Effector memory CD4-positive, alpha-beta T cell (primary cell): ENCODE results near the gene GALNT2.

Source experiments
- DNase-seq, 3 donors: peaks; one replicate each; pipeline ENCODE4 v3.0.0-alpha.2; 2020
- H3K27ac ChIP-seq: 2 replicates; pipeline ENCODE4 v1.7.0; 2013; ENCODE audit warnings: mild to moderate bottlenecking, low read length, moderate library complexity; ENCODE audit not compliant: insufficient read depth, poor library complexity, severe bottlenecking
- H3K27me3 ChIP-seq: replicated peaks from 2 replicates; pipeline ENCODE4 v1.7.0; 2013; ENCODE audit warnings: mild to moderate bottlenecking, low read length; ENCODE audit not compliant: insufficient read depth, control insufficient read depth, poor library complexity, severe bottlenecking
- H3K36me3 ChIP-seq: 2 replicates; pipeline ENCODE4 v1.7.0; 2013; ENCODE audit warnings: mild to moderate bottlenecking, low read length, moderate library complexity; ENCODE audit not compliant: control insufficient read depth, insufficient read depth
- H3K4me1 ChIP-seq: 2 replicates; pipeline ENCODE4 v1.7.0; 2013; ENCODE audit warnings: low read length, mild to moderate bottlenecking; ENCODE audit not compliant: control insufficient read depth, insufficient read depth, poor library complexity, severe bottlenecking
- H3K4me3 ChIP-seq: 2 replicates; pipeline ENCODE4 v1.7.0; 2013; ENCODE audit warnings: low read length, low read depth, mild to moderate bottlenecking; ENCODE audit not compliant: insufficient read depth, poor library complexity, severe bottlenecking
- H3K9me3 ChIP-seq: 2 replicates; pipeline ENCODE4 v1.7.0; 2013; ENCODE audit warnings: mild to moderate bottlenecking, low read length, moderate library complexity; ENCODE audit not compliant: control insufficient read depth

Gene GALNT2

DNA sequence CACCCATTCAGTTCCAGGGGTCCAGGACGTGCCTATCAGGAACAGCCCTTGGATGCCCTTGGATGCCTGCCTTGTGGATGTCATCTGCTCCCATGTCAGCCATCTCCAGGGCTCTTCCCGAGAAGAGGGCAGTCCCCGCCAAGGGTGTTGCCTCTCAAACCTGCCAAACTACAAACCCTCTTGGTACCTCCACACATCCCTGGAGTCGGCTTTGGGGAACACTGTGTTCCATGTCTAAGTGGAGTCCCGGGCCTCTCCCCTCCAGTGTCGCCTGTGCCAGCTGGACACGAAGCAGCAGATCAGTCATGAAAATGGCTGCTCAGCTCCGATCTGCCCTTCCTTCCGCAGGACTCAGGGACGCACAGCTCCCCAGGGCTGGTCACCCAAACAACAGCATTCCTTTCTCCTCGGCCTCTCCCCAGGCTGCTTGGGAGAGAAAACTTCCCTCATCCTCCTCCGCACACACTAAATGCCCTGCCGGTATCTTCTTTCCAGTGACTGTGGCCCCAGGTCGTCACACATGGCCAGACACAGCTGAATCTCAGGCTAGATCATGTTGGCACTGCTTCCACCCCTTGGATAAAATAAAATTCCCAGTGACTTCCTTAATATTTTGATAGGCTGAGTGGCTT is 53.4 kb downstream of the GALNT2 start:
- no peaks in the 10 kb centered on the region for H3K4me1 ChIP-seq
- H3K9me3 ChIP-seq: no peaks in the 10 kb centered on the region
- H3K27me3 ChIP-seq: no peaks in the 10 kb centered on the region
- H3K27ac ChIP-seq: no peak overlapping the region
- H3K4me3 ChIP-seq: no peak overlapping the region
- no peaks in the 10 kb centered on the region for H3K36me3 ChIP-seq
- no peak for DNase-seq

DNA sequence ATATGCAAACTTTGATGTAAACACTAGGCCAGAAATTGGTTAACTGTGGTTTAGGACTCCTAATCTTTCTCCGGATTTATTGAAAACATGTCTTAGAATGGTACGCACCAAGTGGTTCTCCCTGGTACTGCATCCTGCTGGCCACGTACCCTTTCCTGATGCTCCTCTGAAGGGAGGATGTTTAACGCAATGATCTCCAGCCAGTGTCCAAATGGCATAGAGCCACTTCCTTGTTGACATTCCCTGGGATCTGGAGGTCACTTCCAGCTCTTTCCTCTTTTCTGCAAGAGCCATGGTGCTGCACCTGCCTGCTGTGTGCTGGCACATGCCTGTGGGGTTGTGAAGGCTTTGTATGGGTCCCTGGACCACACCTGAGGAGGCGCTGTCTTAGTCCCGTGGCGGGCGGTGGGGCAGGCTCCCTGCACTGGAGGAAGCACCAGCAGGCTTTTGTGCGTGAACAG is 53.9 kb downstream of the GALNT2 start:
- DNase-seq: no peak
- H3K27ac ChIP-seq: no peak overlapping the region
- H3K9me3 ChIP-seq: no peaks in the 10 kb centered on the region
- H3K4me1 ChIP-seq: no peaks in the 10 kb centered on the region
- no peaks in the 10 kb centered on the region for H3K36me3 ChIP-seq
- H3K27me3 ChIP-seq: no peaks in the 10 kb centered on the region
- no peak overlapping the region for H3K4me3 ChIP-seq

DNA sequence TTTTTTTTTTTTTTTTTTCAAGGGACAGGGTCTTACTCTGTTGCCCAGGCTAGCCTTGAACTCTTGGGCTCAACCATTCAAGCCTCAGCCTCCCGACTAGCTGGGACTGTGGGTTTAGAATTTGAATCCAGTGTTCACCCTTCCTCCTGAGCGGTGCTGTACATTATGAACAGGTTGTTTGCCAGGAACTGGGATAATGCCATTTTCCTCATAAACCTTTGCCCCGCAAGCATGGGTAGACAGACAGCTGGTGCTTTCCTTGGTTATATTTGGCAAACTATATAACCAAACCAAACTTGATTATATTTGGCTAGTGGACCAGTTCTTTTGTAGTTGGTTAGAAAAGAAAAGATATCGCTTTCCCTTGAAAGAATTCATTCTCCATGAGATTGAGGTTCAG is 54.9 kb downstream of the GALNT2 start:
- no peak for DNase-seq
- H3K9me3 ChIP-seq: no peaks in the 10 kb centered on the region
- H3K27me3 ChIP-seq: no peaks in the 10 kb centered on the region
- H3K36me3 ChIP-seq: no peaks in the 10 kb centered on the region
- H3K4me3 ChIP-seq: no peak overlapping the region
- peaks cover 6% of the 10 kb centered on the region for H3K4me1 ChIP-seq
- H3K27ac ChIP-seq: no peak overlapping the region

DNA sequence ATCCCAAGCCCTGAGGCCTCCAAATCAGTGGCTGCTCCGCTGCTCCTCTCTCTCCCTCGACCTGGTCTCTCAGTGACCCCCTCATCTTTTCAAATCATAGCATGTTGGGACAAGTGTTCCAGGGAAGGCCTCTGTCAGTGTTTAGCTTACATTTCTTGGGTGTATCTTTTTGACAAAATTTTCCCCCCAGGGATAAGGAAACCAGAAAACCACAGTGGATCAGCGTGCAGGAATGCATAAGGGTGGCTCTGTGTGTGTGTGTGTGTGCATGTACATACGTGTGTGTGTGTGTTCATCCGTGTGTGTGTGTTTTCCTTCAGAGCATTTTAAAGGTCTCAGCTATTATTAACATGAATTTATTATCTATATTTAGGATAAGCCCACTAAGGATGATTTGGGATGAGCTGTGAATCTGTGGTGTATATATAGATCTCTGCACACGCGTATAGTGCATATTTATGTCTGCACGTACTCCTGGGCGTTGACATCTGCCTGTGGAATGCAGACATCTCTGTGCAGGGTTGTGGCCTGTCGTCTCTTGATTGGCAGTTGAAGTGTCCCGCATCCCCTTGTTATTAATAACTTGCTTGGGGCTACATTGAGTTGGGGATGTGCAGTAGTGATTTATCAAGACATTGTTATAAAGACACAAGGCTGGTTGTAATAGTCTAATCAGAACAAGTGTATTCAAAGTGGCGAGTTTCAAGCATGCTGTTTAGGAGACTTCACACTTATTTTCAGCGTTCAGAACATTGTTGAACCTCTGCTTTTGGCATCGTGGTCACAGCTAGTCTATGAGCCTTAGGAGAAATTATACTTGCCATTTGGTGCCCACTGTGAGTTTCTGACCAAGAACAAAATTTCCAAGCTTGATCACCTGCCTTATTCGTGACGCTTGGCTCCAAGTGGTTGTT is 55.6 kb downstream of the GALNT2 start:
- H3K27me3 ChIP-seq: no peaks in the 10 kb centered on the region
- no peaks in the 10 kb centered on the region for H3K36me3 ChIP-seq
- no peak for DNase-seq
- peaks cover 6% of the 10 kb centered on the region for H3K4me1 ChIP-seq
- no peak overlapping the region for H3K4me3 ChIP-seq
- H3K9me3 ChIP-seq: no peaks in the 10 kb centered on the region
- H3K27ac ChIP-seq: no peak overlapping the region

DNA sequence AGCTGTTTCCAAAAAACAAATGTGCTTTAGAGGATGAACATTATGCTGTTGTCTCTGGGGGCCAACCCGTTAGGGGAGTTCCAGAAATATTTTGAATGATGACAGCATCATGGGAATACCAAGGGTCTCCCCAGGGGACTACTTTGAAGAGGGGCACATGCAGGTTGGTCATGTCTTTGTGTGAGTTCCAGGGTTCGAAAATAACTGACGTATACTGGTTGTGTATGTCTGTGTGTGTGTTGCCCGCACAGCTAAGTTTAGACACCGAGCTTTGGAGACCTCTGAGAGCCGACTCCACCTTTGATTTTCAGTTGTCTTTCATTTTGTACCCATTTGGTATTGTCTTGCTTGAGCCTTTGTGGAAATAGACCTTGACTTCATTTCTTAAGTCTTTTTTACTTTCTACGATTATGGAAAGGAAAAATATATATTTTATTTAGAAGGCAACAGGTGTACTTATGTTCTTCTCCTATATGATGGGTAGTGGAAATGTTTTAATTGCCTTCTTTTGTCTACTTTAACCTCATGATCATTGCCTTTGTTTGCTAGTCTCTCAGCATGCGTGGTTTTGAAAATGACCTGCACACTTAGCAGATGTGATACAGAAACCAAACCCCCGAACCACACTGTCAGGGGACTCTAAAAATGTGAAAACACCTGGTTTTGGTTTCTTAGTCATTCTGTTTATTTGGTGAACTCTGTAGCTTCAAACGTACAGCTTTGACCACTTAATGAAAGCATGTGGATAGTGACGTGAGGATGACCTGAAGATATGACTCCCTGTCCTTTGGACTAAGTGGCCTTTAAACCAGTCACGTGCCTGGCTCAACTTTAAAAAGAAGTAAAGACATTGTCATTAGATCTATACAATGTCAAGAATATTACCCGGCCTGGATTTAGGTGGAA is 56.5 kb downstream of the GALNT2 start:
- no peaks in the 10 kb centered on the region for H3K9me3 ChIP-seq
- no peaks in the 10 kb centered on the region for H3K27me3 ChIP-seq
- H3K36me3 ChIP-seq: no peaks in the 10 kb centered on the region
- H3K27ac ChIP-seq: no peak overlapping the region
- no peak for DNase-seq
- no peak overlapping the region for H3K4me3 ChIP-seq
- peaks cover 6% of the 10 kb centered on the region for H3K4me1 ChIP-seq

DNA sequence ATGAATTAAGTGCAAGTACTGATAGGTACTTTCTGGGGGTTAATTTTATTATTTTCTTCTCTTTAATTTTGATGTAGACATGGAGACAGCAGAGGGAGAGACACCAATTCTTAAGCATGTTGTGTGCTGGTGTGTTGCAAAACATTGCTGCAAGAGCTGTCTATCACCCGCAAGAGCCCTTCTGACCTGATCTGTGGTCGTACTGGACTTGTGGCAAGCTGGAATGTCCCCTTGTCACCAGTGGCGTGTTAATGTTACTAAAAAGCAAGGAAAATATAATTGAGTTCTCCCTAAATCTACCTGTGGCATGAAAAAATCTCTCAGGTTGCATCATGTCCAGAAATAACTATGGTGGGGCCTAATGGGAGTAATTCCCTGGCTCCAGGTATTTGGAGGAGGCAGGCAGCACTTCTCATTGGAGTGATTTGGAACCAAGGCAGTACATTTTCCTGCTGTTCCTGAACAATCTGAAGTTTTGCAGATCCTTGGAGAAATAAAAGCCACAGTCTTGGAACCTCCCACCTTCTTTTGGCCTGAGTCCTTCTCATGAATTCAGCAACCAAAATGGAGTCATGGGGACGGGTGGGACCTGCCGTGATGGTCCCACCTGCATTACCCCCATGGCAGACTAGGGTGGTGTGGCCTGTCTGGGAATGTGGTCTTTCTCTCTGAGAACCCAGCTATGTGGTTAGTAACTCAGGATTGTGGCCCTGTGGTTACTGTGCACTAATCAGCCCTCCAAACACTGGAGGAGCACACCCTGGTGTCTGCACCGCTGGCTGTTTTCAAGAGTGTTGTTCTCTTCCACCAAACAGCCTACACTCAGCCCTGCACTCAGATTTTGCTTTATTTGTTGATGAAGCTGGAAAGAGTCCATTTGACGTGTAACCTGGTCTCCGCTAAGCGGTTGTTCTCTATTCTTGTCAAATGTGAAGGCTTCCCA is 57.4 kb downstream of the GALNT2 start:
- Histone ChIP-seq H3K4me3 (no peak overlapping the region), H3K36me3 (no peaks in the 10 kb centered on the region), H3K4me1 (peaks cover 6% of the 10 kb centered on the region), H3K27ac (no peak overlapping the region), H3K27me3 (no peaks in the 10 kb centered on the region), H3K9me3 (no peaks in the 10 kb centered on the region)
- DNase-seq: no peak

DNA sequence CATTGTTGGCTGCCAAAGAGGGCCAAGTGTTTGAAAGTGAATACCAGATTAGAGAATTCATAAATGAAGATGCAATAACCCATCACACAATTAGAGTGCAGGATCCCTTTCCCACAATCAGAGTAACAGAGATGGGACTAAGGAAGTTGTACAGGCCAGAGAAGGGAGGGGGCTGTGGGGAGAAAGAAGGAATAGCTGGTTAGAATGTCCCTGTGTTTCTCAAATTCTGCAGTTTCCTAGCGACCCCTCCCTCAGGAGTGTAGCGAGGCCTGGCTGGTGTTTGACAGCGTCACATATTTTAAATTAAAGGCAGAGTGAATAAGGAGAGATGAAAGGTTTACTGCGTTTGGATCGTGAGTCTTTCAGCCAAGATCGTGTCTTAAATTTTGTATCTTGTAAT is 58.1 kb downstream of the GALNT2 start:
- Histone ChIP-seq H3K36me3 (no peaks in the 10 kb centered on the region), H3K27me3 (no peaks in the 10 kb centered on the region), H3K4me3 (no peak overlapping the region), H3K4me1 (peaks cover 6% of the 10 kb centered on the region), H3K27ac (no peak overlapping the region), H3K9me3 (no peaks in the 10 kb centered on the region)
- DNase-seq: no peak

DNA sequence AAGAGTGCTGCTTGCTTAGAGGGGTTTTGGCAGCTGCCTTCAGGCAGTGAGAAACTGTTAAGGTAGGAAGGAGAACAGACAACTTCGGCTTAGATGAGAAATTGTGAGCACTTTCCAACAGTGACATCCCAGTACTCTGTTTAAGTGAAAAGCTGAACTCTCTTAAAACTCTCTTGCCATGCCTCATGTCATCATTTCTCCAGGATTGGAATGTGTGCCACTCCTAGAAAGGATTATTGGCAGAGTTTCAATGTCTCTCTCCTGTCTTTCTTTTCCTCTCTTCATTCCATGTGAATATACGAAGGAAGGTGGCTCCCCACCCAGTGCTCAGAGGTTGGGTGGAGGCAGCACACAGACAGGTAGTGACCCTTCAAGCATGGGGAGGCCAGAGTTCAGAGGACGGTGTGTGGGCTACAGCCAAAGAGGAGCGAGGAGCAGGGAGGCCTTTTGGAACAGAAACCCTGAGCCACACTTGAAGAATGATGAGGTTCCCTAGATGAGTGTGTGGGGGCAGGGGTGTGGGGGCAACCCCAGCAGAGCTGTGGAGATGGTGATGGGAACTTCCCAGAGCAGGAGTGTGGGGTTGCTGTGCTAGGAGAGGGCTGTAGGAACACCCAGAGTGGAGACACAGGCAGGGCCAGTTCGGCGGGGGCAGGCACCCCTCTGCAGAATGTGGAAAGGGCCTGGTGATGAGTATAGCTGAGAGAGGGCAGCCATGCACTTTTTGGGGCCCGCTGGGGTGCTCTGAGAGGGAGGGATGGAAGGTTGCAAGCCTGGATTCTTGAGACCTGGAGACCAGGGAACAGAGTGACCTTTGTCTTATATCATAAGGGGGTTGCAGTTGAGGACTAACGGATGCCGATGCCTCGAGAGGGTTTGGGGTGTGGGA is 58.8 kb downstream of the GALNT2 start:
- Histone ChIP-seq H3K27ac (no peak overlapping the region), H3K36me3 (no peaks in the 10 kb centered on the region), H3K4me3 (no peak overlapping the region), H3K9me3 (no peaks in the 10 kb centered on the region), H3K27me3 (no peaks in the 10 kb centered on the region), H3K4me1 (peaks cover 6% of the 10 kb centered on the region)
- no peak for DNase-seq
